CMK (cell line): ENCODE data around the gene MXRA7.
"Not testable (repeated sequence)": the region's sequence is repeated elsewhere in the genome, so short reads cannot be mapped to it uniquely, and the experiment has no call there.

Experiments
- DNase-seq: peaks from one replicate; pipeline ENCODE4 v3.0.0-alpha.2; 2010; ENCODE audit warnings: low read depth

MXRA7 gene

GRCh38 chr17:76643553-76644148, 67.1 kb downstream of the MXRA7 start, which contains the start of gene ST6GALNAC1:
ST6GALNAC1 (minus strand) TSS chr17:76643757; CDS start chr17:76643638, 119 bp downstream.
- no peak for DNase-seq

GRCh38 chr17:76642994-76643393, 67.8 kb downstream of the MXRA7 start:
- no peak for DNase-seq

- DNase-seq: no peak
Measured at GRCh38 chr17:76642032-76642561, 68.7 kb downstream of the MXRA7 start.

- DNase-seq: no peak
Measured at GRCh38 chr17:76641501-76641900, 69.3 kb downstream of the MXRA7 start.

DNA sequence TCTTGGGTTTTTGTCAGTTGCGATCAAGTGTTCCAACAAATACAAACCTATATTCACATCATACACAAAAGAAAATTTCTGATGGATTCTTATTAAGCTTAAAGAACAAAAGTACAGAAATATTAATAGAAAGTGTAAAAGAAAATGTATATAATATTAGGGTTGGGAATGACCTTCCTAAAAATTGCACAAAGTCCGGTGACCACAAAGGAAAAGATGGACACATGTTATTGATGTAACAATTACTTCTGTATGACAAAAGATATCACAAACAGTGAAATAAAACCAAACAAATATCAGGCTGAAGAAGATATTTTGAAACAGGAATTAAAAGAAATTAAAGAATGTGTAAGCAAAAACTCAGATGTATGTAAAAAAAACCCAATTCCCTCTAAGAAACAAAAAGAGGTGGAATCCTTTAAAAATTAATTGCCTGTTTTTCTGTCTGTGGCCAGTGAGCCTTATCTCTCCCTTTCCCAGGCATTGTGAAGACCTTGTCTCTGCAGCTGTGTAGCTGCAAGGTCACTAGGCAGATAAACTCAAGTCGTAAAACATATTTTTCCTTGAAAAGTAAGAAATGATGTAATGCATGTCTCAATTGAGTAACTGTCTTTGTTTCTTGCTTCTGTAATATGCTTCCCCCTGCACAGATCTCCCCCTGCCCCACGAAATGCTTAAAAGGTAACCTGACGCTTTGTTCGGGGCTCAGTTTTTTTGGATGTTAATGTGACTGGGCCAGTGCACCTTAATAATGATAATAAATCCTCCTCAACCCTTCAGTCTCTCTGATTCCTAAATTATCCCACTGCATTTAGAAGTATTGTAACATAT, 70.0 kb downstream of the MXRA7 start:
- DNase-seq: no peak

GRCh38 chr17:76638263-76638662, 72.5 kb downstream of the MXRA7 start:
- DNase-seq: no peak

DNA sequence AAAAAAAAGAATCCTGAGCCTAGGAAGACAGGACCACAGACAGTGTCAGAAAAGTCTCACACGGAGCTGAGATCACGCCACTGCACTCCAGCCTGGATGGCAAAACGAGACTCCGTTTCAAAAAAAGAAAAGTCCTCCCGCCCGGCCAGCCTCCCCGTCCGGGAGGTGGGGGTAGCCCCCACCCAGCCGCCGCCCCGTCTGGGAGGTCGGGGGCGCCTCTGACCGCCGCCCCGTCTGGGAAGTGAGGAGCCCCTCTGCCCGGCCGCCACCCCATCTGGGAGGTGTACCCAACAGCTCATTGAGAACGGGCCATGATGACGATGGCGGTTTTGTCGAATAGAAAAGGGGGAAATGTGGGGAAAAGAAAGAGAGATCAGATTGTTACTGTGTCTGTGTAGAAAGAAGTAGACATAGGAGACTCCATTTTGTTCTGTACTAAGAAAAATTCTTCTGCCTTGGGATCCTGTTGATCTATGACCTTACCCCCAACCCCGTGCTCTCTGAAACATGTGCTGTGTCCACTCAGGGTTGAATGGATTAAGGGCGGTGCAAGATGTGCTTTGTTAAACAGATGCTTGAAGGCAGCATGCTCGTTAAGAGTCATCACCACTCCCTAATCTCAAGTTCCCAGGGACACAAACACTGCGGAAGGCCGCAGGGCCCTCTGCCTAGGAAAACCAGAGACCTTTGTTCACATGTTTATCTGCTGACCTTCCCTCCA, 74.1 kb downstream of the MXRA7 start:
- DNase-seq: not testable (repeated sequence)

GRCh38 chr17:76635659-76636360, 75.0 kb downstream of the MXRA7 start:
- DNase-seq: no peak

DNA sequence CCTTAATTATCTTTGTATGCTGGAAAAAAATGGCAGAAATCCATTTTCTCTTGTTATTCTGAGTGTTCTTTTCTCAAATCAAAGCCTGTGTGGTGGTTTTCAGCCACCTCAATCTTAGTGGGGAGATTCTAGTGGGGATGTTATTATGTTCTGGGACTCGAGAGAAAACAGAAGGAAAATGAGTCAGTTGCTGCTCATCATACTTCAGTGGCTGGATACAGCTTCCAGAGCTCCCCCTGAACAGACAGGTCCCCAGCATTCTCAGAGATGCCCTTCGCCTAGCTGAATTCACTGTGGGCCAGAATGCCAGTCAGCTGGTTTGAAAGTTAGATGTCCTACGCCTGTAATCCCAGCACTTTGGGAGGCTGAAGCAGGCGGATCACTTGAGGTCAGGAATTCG, 75.7 kb downstream of the MXRA7 start:
- no peak for DNase-seq

DNA sequence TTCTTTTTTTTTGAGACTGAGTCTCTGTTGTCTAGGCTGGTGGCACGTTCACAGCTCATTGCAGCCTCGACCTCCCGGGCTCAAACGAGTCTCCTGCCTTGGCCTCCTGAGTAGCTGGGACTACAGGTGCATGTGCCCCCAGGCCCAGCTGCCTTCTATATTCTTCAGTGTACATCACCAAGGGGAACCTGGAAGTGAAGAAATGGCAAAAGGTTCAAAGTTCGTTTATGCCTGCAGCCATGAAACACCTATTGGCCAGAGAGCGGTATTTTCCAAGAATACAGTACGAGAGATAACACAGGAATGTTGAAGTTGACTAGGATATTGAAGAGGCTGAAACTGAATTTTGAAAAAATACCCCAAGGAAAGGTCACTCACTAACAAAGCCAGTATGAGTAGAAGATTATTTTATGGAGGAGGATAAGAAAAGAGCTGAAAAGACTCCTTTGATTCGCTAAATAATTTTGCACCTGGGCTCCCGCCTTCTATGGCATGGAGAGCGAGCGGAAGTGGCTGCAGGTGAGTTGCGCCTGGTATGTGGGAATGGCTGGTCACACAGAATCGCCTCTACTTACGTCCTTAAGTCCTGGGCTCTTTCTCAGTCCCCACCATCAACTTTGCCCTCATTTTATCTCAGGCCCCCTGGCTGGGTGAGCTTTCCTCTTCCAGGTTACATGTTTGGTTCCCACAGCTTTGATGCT, 77.0 kb downstream of the MXRA7 start:
- DNase-seq: no peak

DNA sequence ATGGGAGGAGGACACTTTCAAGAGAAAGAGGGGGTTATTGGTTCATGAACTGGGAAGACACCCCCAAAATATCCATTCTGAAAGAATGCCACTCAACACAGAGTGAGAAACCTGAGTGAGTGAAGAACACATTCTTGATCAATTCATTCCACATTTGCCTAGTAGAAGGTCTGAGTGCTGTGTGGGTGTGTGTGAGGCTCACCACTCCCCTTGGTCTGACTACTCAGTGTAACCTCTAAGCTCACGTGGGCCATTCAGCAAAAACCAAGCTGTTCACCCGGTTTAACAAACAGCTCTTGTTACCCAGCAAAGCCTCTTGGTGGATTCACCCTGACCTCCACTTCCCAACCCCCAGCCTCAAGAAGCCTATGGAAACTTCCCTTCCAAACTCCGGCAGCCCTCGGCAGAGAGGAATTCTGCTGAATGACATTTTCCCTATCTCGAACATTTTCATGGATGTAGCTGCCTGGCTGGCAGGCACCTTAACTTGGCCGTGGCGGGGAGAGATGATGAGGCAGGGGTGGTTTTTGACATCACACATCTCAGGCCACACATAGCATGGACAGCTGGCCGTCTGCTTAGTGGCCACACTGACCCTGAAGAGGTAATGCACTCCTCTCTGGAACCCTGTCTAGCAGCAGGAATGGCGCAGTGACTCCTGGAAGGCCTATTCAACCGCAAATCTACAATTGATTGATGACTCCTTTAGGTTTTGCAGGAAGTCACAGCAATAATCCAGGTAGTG, 78.8 kb downstream of the MXRA7 start:
- no peak for DNase-seq

DNA sequence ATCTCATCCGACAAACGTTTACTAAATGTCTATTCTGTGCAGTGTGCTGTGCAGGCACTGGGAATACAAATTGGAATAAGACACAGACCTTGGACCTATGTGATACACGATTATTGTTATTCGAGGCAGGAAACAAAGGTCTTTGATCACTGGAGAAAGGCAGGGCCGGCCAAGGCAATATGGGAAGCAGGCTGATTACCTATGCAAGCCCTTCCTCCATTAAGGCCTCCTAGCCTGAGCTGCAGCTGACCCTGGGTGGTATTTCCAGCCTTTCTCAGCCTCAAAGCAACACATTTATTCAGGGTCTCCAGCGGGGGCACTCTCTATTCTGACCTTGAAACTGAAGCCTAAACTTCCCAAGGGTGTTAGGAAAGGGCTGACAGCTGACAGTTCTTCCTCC, 80.6 kb downstream of the MXRA7 start:
- DNase-seq: no peak
